ENCODE measurements around the gene RBFOX1. TPM values are rescaled to one million over a fixed set of nuclear protein-coding genes. Genes with fewer than 3 reads are reported as not detected.

RBFOX1 gene
- total RNA-seq, 4 donors from 2014 or later = not detected

- Histone ChIP-seq H3K27me3 (no peaks in the 10 kb centered on the region), H3K4me3 (no peak overlapping the region), H3K4me1 (no peaks in the 10 kb centered on the region), H3K9me3 (peaks cover 0 to 9% (median 2%) of the 10 kb centered on the region in 4 donors), H3K27ac (replicated peaks in 1 of 4) (no peak overlapping the region), H3K36me3 (no peaks in the 10 kb centered on the region)
- no peak for TF ChIP-seq EP300 (IDR thresholded peaks at IDR 0.05)
- no peak for TF ChIP-seq POLR2A (IDR thresholded peaks at IDR 0.05; ENCODE audit: low read depth)
- no peak for TF ChIP-seq CTCF (IDR thresholded peaks at IDR 0.05)
- no peak for TF ChIP-seq POLR2AphosphoS5 (IDR thresholded peaks at IDR 0.05)
- no peak for DNase-seq (ENCODE audit: extremely low spot score)
- 60% methylated on average over 5 of the region's 5 CpGs for WGBS
- intact Hi-C loops (cut with DNase I) = no loop called here
Observed at GRCh38 chr16:7456211-7456610, 123.6 kb downstream of the RBFOX1 start.

GRCh38 chr16:7458144-7458543 lies 125.5 kb downstream of the RBFOX1 start:
- 71% methylated on average over 3 of the region's 3 CpGs for WGBS
- Histone ChIP-seq H3K4me3 (no peak overlapping the region), H3K27me3 (no peaks in the 10 kb centered on the region), H3K27ac (replicated peaks in 1 of 4) (no peak overlapping the region), H3K4me1 (no peaks in the 10 kb centered on the region), H3K9me3 (peaks cover 0 to 9% (median 2%) of the 10 kb centered on the region in 4 donors), H3K36me3 (no peaks in the 10 kb centered on the region)
- DNase-seq (ENCODE audit: extremely low spot score) = no peak
- intact Hi-C loops (cut with DNase I) = no loop called here
- no peak for TF ChIP-seq POLR2A (IDR thresholded peaks at IDR 0.05; ENCODE audit: low read depth)
- TF ChIP-seq CTCF (IDR thresholded peaks at IDR 0.05) = no peak
- no peak for TF ChIP-seq EP300 (IDR thresholded peaks at IDR 0.05)

- 87% methylated on average over 3 of the region's 3 CpGs for WGBS
Observed at GRCh38 chr16:7470344-7470743, 137.7 kb downstream of the RBFOX1 start.

DNA sequence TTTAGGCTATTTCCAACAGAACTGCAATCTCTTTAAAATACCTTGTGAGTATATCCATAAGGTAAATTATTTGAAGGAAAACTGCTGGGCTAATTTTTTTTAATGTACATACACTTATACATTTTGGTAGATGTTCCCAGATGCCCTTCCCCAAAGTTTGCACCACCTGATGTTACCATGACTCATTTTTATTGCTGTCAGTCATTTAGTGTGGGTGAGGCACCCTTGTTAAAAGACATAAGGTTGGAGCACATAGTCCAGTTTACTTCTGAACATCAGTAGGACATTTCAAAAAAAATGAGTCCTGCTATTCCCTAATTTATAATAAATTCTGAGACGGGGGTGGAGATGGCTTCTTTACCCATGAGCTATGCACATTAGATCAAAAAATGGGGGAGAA lies 138.6 kb downstream of the RBFOX1 start:
- H3K36me3 ChIP-seq = no peaks in the 10 kb centered on the region
- no peaks in the 10 kb centered on the region for H3K27me3 ChIP-seq
- H3K27ac ChIP-seq (replicated peaks in 1 of 4) = no peak overlapping the region
- H3K4me3 ChIP-seq = no peak overlapping the region
- H3K4me1 ChIP-seq = no peaks in the 10 kb centered on the region
- no peaks in the 10 kb centered on the region for H3K9me3 ChIP-seq
- intact Hi-C loops (cut with DNase I) = no loop called here
- 29% methylated on average over 1 of the region's 1 CpG for WGBS
- TF ChIP-seq EP300 (IDR thresholded peaks at IDR 0.05) = no peak
- no peak for TF ChIP-seq POLR2AphosphoS5 (IDR thresholded peaks at IDR 0.05)
- no peak for TF ChIP-seq CTCF (IDR thresholded peaks at IDR 0.05)
- TF ChIP-seq POLR2A (IDR thresholded peaks at IDR 0.05; ENCODE audit: low read depth) = no peak
- DNase-seq (ENCODE audit: extremely low spot score) = no peak

More at GRCh38 chr16:7470344-7470743, 137.7 kb downstream of the RBFOX1 start:
- TF ChIP-seq POLR2AphosphoS5 (IDR thresholded peaks at IDR 0.05) (no peak), CTCF (IDR thresholded peaks at IDR 0.05) (no peak), EP300 (IDR thresholded peaks at IDR 0.05) (no peak), POLR2A (IDR thresholded peaks at IDR 0.05; ENCODE audit: low read depth) (no peak)
- no peaks in the 10 kb centered on the region for H3K9me3 ChIP-seq
- no peak overlapping the region for H3K27ac ChIP-seq (replicated peaks in 1 of 4)
- no peak overlapping the region for H3K4me3 ChIP-seq
- no peak for DNase-seq (ENCODE audit: extremely low spot score)
- H3K4me1 ChIP-seq = no peaks in the 10 kb centered on the region
- intact Hi-C loops (cut with DNase I) = no loop called here
- H3K36me3 ChIP-seq = no peaks in the 10 kb centered on the region
- no peaks in the 10 kb centered on the region for H3K27me3 ChIP-seq

DNA sequence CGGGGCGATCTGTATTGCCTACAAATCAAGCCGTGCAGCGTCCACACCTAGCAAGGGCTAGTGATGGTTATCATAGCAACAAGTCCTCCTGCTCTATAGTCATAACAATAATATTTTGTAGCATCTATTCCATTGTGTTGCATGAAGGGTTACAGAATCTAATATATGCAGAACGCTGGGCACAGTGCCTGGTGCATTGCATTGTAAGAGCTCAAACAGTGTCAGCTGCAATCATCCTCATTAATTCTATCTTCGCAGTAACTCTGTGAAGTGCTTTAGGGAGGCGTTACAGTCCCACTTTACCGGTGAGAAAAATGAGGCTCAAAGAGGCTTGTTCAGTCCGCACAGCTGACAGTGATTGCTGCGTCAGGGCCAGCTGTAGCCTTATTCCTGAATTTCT lies 149.4 kb downstream of the RBFOX1 start:
- WGBS = 82% methylated on average over 10 of the region's 10 CpGs
- Histone ChIP-seq H3K4me3 (no peak overlapping the region), H3K4me1 (no peaks in the 10 kb centered on the region), H3K27ac (replicated peaks in 1 of 4) (no peak overlapping the region), H3K9me3 (no peaks in the 10 kb centered on the region), H3K27me3 (no peaks in the 10 kb centered on the region), H3K36me3 (no peaks in the 10 kb centered on the region)
- intact Hi-C loops (cut with DNase I) = no loop called here
- DNase-seq (ENCODE audit: extremely low spot score) = no peak
- TF ChIP-seq CTCF (IDR thresholded peaks at IDR 0.05) = no peak
- TF ChIP-seq EP300 (IDR thresholded peaks at IDR 0.05) = no peak
- TF ChIP-seq POLR2A (IDR thresholded peaks at IDR 0.05; ENCODE audit: low read depth) = no peak
- no peak for TF ChIP-seq POLR2AphosphoS5 (IDR thresholded peaks at IDR 0.05)
